Upper lobe of right lung (tissue), 1 donor: ENCODE results near the gene CT47B1. TPM values are rescaled to one million over a fixed set of nuclear protein-coding genes. Genes with fewer than 3 reads are reported as not detected.
"Not testable (repeated sequence)": the region's sequence is repeated elsewhere in the genome, so short reads cannot be mapped to it uniquely, and the experiment has no call there.

Source experiments
- ATAC-seq: fragments of 200-7000 bp; cut with Tn5 transposase; one replicate; pipeline ENCODE4 v1.9.1; 2020; ENCODE audit warnings: mild to moderate bottlenecking, moderate library complexity
- DNase-seq: peaks from one replicate; pipeline ENCODE4 v3.0.0-alpha.2; 2020
- H3K27ac ChIP-seq: fragments of 200-600 bp; one replicate; pipeline ENCODE4 v1.8.0; 2022
- H3K27me3 ChIP-seq: fragments of 200-600 bp; one replicate; pipeline ENCODE4 v1.8.0; 2022; ENCODE audit warnings: mild to moderate bottlenecking
- H3K36me3 ChIP-seq: fragments of 200-600 bp; one replicate; pipeline ENCODE4 v1.8.0; 2022
- H3K4me1 ChIP-seq: fragments of 200-600 bp; one replicate; pipeline ENCODE4 v1.8.0; 2022
- H3K4me3 ChIP-seq: fragments of 200-600 bp; one replicate; pipeline ENCODE4 v1.8.0; 2022; ENCODE audit warnings: mild to moderate bottlenecking
- H3K9me3 ChIP-seq: fragments of 200-600 bp; one replicate; pipeline ENCODE4 v1.8.0; 2022
- intact Hi-C: fragments of 100-400 bp; cut with DNase I; formaldehyde crosslinking; loops from one replicate; pipeline ENCODE4 v1.11.0; 2022
- long read RNA-seq: library from polyadenylated mRNA; unstranded; transcript quantifications from one replicate; pipeline ENCODE4 v2.0.0, GENCODE V29; 2021
- total RNA-seq: library from RNA; stranded (reverse); fragmentation: NEBNext Ultra II Directional; extraction: Animal tissue kit (Norgen Biotek cat#: 25700); gene quantifications from one replicate; pipeline ENCODE4 v1.2.1, GENCODE V29; 2021
- TF ChIP-seq, protein P1 (sequence below): fragments of 200-600 bp; IDR thresholded peaks from one replicate; pipeline ENCODE4 v1.8.0; 2022; ENCODE audit warnings: antibody characterized with exemption
- donor health status: DM: no; HTN: yes; CAD: no; lungs with severe emphysema.

CT47B1 gene
- not detected for total RNA-seq
- long read RNA-seq, result 0 reads

DNA sequence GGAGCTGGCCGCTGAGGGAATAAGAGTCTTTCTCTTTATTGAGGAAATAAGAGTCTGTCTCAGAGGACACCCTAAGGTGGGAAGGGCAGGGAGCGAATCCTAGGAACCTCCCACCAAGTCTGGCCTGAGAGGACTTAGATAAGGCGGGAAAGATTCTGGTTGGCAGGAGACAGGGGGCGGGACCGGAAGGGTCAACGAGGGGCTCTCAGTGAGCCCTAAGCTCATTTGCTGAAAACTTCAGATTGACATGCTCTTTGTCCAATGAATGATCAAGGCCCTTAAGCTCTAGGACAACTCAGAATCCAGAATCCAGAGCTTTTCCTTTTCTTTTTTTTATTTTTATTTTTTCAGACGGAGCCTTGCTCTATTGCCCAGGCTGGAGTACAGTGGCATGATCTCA, at the start of gene CT47B1:
Gene CT47B1 (minus strand): TSS at position 101 of the 400 bp plus-strand sequence. CDS start 196 bp downstream, outside the sequence.
- H3K27ac ChIP-seq, H3K36me3 ChIP-seq, intact Hi-C loops, H3K27me3 ChIP-seq, ATAC-seq, H3K9me3 ChIP-seq, H3K4me3 ChIP-seq, DNase-seq, H3K4me1 ChIP-seq: not testable (repeated sequence)

DNA sequence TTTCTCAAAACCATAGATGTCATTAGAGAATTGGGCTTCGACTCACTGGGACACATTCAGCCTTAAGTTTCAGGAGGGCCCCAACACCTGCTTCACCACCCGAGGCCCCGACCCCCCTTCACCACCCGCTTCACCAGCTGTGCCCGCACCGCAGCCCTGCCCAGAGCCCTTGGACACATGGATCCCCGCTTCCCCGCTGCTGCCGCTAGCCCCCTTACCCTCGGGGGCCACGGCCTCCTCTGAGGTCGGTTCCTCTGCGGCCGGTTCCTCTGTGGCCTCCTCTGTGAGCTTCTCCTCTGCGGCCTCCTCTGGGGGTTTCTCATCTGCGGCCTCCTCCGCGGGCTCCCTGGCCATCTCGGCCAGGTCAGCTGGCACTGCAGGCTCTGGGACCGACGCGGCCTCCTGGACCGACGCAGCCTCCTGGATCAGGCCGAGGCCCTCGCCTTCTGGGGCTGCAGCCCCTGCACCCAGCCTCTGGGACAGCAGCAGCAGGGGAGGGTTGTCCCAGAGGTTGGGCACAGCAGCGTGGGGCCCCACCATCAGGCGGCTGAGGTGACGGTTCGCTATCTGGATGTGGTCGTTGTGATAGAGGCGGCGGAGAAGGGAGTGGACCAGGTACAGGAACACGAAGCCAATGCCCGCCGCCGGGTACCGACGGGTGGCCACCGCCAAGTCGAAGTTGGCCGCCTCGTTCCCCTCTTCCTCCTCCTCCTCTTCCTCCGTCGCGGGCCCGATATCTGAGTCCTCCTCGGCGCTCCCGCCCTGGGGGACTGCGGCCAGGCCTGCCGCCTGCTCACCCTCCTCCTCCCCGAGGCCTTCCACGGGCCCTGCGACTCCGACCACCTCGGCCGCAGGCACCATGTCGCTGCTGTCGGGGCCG, 748 bp downstream of the CT47B1 start:
- H3K27me3 ChIP-seq, result no peaks in the 10 kb centered on the region
- ATAC-seq (no peak), DNase-seq (no peak)
- intact Hi-C loops, result no loop called here
- H3K4me1 ChIP-seq, result no peaks in the 10 kb centered on the region
- no peaks in the 10 kb centered on the region for H3K36me3 ChIP-seq
- H3K9me3 ChIP-seq, result no peaks in the 10 kb centered on the region
- H3K27ac ChIP-seq, result no peak overlapping the region
- H3K4me3 ChIP-seq, result no peak overlapping the region
- TF ChIP-seq, protein P1, sequence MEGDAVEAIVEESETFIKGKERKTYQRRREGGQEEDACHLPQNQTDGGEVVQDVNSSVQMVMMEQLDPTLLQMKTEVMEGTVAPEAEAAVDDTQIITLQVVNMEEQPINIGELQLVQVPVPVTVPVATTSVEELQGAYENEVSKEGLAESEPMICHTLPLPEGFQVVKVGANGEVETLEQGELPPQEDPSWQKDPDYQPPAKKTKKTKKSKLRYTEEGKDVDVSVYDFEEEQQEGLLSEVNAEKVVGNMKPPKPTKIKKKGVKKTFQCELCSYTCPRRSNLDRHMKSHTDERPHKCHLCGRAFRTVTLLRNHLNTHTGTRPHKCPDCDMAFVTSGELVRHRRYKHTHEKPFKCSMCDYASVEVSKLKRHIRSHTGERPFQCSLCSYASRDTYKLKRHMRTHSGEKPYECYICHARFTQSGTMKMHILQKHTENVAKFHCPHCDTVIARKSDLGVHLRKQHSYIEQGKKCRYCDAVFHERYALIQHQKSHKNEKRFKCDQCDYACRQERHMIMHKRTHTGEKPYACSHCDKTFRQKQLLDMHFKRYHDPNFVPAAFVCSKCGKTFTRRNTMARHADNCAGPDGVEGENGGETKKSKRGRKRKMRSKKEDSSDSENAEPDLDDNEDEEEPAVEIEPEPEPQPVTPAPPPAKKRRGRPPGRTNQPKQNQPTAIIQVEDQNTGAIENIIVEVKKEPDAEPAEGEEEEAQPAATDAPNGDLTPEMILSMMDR, result no peak

- no peaks in the 10 kb centered on the region for H3K9me3 ChIP-seq
- TF ChIP-seq, protein P1, result no peak
- H3K27me3 ChIP-seq, result no peaks in the 10 kb centered on the region
- DNase-seq (no peak), ATAC-seq (no peak)
- no peaks in the 10 kb centered on the region for H3K36me3 ChIP-seq
- no peaks in the 10 kb centered on the region for H3K4me1 ChIP-seq
- H3K4me3 ChIP-seq, result no peak overlapping the region
- intact Hi-C loops, result no loop called here
- no peak overlapping the region for H3K27ac ChIP-seq
Measured at GRCh38 chrX:120857240-120857639, 18.4 kb downstream of the CT47B1 start.

DNA sequence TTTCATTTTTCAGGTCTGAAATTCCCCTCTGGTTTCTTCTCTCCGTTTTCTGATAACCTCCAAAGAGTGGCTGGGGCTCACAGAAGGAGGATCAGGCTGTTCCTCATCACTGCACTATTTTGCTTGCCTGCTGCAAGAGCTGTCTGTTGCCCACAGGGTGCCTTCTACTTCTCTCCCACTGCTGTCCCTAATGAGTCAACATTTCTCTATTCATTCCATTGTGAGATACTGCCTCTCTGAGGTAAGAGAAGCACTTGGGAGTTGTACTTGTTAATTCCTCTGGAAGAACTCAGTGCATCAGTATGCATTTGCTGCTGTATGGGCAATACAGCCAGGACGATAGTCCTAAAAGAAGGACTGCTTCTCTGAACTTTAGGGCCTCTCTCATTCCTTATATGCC, 34.8 kb downstream of the CT47B1 start:
- Histone ChIP-seq H3K36me3 (no peaks in the 10 kb centered on the region), H3K9me3 (no peaks in the 10 kb centered on the region), H3K4me3 (no peak overlapping the region), H3K27me3 (no peaks in the 10 kb centered on the region), H3K4me1 (no peaks in the 10 kb centered on the region), H3K27ac (no peak overlapping the region)
- ATAC-seq (no peak), DNase-seq (no peak)
- intact Hi-C loops, result no loop called here
- TF ChIP-seq, protein P1, result no peak

- DNase-seq, result no peak
- no peaks in the 10 kb centered on the region for H3K9me3 ChIP-seq
- H3K27me3 ChIP-seq, result no peaks in the 10 kb centered on the region
- H3K36me3 ChIP-seq, result no peaks in the 10 kb centered on the region
- intact Hi-C loops, result no loop called here
- TF ChIP-seq, protein P1, result no peak
- no peak for ATAC-seq
- no peak overlapping the region for H3K4me3 ChIP-seq
- H3K4me1 ChIP-seq, result no peaks in the 10 kb centered on the region
- no peak overlapping the region for H3K27ac ChIP-seq
Measured at GRCh38 chrX:120839491-120839890, 36.2 kb downstream of the CT47B1 start.

DNA sequence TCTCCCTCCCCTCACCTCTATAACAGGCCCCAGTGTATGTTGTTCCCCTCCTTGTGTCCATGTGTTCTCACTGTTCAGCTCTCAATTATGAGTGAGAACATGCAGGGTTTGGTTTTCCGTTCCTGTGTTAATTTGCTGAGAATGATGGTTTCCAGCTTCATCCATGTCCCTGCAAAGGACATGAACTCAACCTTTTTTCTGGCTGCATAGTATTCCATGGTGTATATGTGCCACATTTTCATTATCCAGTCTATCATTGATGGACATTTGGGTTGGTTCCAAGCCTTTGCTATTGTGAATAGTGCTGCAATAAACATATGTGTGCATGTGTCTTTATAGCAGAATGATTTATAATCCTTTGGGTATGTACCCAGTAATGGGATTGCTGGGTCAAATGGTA, 48.5 kb downstream of the CT47B1 start:
- H3K4me1 ChIP-seq, DNase-seq, H3K36me3 ChIP-seq, H3K9me3 ChIP-seq, intact Hi-C loops, H3K4me3 ChIP-seq, ATAC-seq, H3K27me3 ChIP-seq, H3K27ac ChIP-seq: not testable (repeated sequence)
